ENCODE measurements around the gene NAAA. TPM values are rescaled to one million over a fixed set of nuclear protein-coding genes. Genes with fewer than 3 reads are reported as not detected.
"Not testable (repeated sequence)": the region's sequence is repeated elsewhere in the genome, so short reads cannot be mapped to it uniquely, and the experiment has no call there.

NAAA gene
- total RNA-seq, 2 donors from 2014 or later: 174 to 1,058 TPM

- TF ChIP-seq POLR2A (IDR thresholded peaks at IDR 0.05): no peak
- Histone ChIP-seq H3K27ac (no peak overlapping the region), H3K9me3 (no peaks in the 10 kb centered on the region), H3K27me3 (replicated peaks; ENCODE audit: insufficient read depth) (no peaks in the 10 kb centered on the region), H3K36me3 (peaks cover 0 to 4% of the 10 kb centered on the region in 2 donors), H3K4me3 (no peak overlapping the region), H3K4me1 (replicated peaks) (no peaks in the 10 kb centered on the region)
- DNase-seq (ENCODE audit: low spot score): no peak
- intact Hi-C loops (cut with DNase I): no loop called here
Measured at GRCh38 chr4:75973766-75974165, 33.0 kb upstream of the NAAA start.

DNA sequence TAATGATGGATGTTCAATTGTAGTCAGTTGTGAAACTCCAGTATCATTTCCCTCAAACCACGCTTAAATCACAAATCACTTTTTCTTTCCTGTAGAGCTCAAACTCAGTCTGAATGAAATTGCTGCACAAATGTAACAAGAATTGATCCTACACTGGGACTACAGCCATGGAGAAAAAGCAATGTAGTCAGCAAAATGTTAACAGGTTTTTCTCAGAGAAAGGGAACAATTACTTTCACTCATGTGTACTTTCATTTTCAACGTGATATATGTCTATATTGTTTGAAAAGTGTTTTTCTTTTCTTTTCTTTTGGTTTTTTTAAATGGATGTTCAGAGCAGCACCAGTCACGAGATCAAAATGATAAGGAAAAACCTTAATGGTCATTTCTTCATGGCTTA is 27.3 kb upstream of the NAAA start:
- no peaks in the 10 kb centered on the region for H3K4me1 ChIP-seq (replicated peaks)
- no peak overlapping the region for H3K27ac ChIP-seq
- DNase-seq (ENCODE audit: low spot score): no peak
- H3K4me3 ChIP-seq: no peak overlapping the region
- H3K9me3 ChIP-seq: no peaks in the 10 kb centered on the region
- no peaks in the 10 kb centered on the region for H3K27me3 ChIP-seq (replicated peaks; ENCODE audit: insufficient read depth)
- TF ChIP-seq POLR2AphosphoS5 (IDR thresholded peaks at IDR 0.05) (no peak), CTCF (IDR thresholded peaks at IDR 0.05) (no peak), POLR2A (IDR thresholded peaks at IDR 0.05) (no peak)
- intact Hi-C loops (cut with DNase I): no loop called here
- WGBS: 78% methylated on average over 3 of the region's 3 CpGs
- H3K36me3 ChIP-seq: peaks cover 4 to 8% of the 10 kb centered on the region in 2 donors

DNA sequence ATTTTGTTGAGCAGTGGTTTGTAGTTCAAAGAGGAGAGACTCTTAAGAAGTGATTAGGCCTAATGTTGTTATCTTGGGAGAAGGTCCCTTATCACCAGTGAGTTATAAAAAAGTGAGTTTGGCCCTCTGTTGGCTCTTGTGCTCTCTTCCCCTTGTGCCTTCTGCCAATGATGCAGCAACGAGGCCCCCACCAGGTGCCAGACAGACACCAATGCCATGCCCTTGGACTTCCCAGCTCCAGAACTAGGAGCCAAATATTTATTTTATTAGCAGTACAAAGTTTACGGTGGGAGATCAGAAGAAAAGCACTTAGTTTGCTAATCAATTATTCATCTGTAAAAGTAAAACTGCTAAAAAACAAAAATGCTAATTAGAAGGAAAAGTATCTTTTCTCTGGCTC is 22.7 kb upstream of the NAAA start:
- 46% methylated on average over 2 of the region's 2 CpGs for WGBS
- no peak for DNase-seq (ENCODE audit: low spot score)
- Histone ChIP-seq H3K27me3 (replicated peaks; ENCODE audit: insufficient read depth) (no peaks in the 10 kb centered on the region), H3K4me1 (replicated peaks) (no peaks in the 10 kb centered on the region), H3K9me3 (no peaks in the 10 kb centered on the region), H3K4me3 (no peak overlapping the region), H3K27ac (no peak overlapping the region), H3K36me3 (peaks cover 4 to 8% of the 10 kb centered on the region in 2 donors)
- intact Hi-C loops (cut with DNase I): no loop called here
- TF ChIP-seq POLR2A (IDR thresholded peaks at IDR 0.05) (no peak), POLR2AphosphoS5 (IDR thresholded peaks at IDR 0.05) (no peak), CTCF (IDR thresholded peaks at IDR 0.05) (no peak)

DNA sequence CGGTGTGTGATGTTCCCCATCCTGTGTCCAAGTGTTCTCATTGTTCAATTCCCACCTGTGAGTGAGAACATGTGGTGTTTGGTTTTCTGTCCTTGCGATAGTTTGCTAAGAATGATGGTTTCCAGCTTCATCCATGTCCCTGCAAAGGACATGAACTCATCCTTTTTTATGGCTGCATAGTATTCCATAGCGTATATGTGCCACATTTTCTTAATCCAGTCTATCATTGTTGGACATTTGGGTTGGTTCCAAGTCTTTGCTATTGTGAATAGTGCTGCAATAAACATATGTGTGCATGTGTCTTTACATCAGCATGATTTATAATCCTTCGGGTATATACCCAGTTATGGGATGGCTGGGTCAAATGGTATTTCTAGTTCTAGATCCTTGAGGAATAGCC is 21.3 kb upstream of the NAAA start:
- H3K4me1 ChIP-seq (replicated peaks); DNase-seq (ENCODE audit: low spot score); H3K4me3 ChIP-seq; H3K9me3 ChIP-seq; intact Hi-C loops (cut with DNase I); H3K27me3 ChIP-seq (replicated peaks; ENCODE audit: insufficient read depth); H3K27ac ChIP-seq: not testable (repeated sequence)
- WGBS: 95% methylated on average over 4 of the region's 4 CpGs
- H3K36me3 ChIP-seq: peaks cover 12 to 14% of the 10 kb centered on the region in 2 donors

DNA sequence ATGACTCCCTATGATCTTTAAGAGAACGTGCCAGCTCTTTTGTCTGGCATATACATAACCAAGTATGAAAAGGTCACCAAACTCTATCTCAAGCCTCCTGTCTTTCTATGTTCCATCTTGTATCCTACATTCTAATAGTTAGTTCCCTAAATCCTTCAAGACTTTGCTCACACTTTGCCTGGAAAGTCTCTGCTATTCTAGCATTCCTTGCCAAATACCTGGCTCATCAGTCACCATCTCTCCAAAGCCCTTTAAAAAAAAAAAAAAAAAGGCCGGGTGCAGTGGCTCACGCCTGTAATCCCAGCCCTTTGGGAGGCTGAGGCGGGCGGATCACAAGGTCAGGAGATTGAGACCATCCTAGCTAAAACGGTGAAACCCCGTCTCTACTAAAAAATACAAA is 17.7 kb upstream of the NAAA start:
- H3K4me3 ChIP-seq; H3K27me3 ChIP-seq (replicated peaks; ENCODE audit: insufficient read depth); DNase-seq (ENCODE audit: low spot score); intact Hi-C loops (cut with DNase I); H3K9me3 ChIP-seq; H3K4me1 ChIP-seq (replicated peaks); H3K27ac ChIP-seq: not testable (repeated sequence)
- H3K36me3 ChIP-seq: peaks cover 5 to 20% of the 10 kb centered on the region in 2 donors
- 98% methylated on average over 7 of the region's 7 CpGs for WGBS

DNA sequence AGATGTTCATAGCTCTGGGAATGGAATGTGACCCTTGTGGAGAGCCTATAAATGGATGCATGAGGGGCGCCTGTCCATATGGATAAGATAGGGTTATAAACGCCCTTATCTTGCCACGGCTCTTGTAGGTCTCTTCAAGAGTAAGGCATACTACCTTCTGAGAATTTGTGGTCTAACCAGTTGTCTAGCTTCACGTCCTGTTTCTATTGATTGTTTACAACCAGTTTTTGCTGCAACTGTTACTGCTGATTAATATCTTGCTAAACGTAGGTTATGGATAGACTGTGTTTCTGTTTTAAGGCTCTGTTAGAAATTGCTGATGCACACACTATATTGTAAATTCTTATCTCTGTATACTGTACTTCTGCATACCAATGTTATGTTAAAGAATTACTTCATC is 14.0 kb upstream of the NAAA start:
- intact Hi-C loops (cut with DNase I): not testable (repeated sequence)

DNA sequence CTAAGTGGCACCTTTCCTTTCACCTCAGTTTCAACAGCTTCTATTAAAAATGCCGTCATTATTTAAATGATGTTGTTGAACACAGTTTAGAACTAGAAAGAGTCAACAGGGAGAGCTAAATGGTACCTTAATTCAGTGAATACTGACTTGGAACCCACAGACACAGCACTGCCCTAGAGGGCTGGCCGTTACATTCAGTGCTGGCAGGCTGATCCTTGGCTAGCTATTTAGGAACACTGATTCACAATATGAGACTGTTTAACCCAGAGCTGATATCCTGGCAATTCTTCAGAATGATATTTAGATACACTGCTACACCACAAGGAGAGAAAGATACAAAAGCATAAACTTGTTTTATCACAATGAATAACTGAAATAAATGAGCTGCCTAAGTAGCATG is 12.7 kb upstream of the NAAA start:
- no peak for DNase-seq (ENCODE audit: low spot score)
- H3K36me3 ChIP-seq: peaks cover 5 to 18% of the 10 kb centered on the region in 2 donors
- H3K27ac ChIP-seq: peak overlapping the region in 1 of 2 donors; percentile 41
- no peak for TF ChIP-seq CTCF (IDR thresholded peaks at IDR 0.05)
- no peak for TF ChIP-seq POLR2AphosphoS5 (IDR thresholded peaks at IDR 0.05)
- TF ChIP-seq POLR2A (IDR thresholded peaks at IDR 0.05): no peak
- H3K4me3 ChIP-seq: no peak overlapping the region
- no peaks in the 10 kb centered on the region for H3K27me3 ChIP-seq (replicated peaks; ENCODE audit: insufficient read depth)
- H3K9me3 ChIP-seq: no peaks in the 10 kb centered on the region
- no peaks in the 10 kb centered on the region for H3K4me1 ChIP-seq (replicated peaks)
- 63% methylated on average over 2 of the region's 2 CpGs for whole genome bisulfite sequencing
- intact Hi-C loops (cut with DNase I): no loop called here

More for the DNA sequence above, 14.0 kb upstream of the NAAA start:
- H3K4me1 ChIP-seq (replicated peaks); H3K4me3 ChIP-seq; H3K9me3 ChIP-seq; DNase-seq (ENCODE audit: low spot score); H3K27me3 ChIP-seq (replicated peaks; ENCODE audit: insufficient read depth); H3K27ac ChIP-seq: not testable (repeated sequence)
- 78% methylated on average over 5 of the region's 5 CpGs for WGBS
- peaks cover 5 to 22% of the 10 kb centered on the region in 2 donors for H3K36me3 ChIP-seq
